ENCODE results near the gene PCBD1.

DNA sequence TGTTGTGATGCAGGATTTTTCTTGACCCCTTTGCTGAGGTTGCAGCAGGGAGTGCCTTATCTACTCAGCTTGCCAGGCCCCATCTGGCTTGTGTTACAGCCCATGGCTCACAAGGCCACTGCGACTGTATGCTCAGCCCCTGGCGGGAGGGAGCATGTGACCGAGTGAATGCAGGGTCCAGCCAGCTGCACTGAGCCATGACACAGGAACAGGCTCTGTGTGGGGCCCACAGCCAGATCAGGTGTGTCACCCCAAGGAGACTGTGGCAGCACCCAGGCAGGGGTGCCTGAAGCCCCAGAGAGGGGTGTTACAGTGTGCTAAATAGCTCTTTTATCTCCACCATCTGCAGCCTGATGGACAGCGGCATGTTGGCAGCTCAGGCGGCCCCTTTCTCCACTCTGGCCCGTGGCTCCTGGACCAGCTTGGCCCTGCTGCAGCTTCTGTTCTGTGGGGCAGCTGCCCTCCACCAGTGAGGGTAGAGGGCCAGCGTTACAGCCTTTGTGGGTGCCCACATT is 2.6 kb upstream of the PCBD1 start:
- TF ChIP-seq, protein P1, sequence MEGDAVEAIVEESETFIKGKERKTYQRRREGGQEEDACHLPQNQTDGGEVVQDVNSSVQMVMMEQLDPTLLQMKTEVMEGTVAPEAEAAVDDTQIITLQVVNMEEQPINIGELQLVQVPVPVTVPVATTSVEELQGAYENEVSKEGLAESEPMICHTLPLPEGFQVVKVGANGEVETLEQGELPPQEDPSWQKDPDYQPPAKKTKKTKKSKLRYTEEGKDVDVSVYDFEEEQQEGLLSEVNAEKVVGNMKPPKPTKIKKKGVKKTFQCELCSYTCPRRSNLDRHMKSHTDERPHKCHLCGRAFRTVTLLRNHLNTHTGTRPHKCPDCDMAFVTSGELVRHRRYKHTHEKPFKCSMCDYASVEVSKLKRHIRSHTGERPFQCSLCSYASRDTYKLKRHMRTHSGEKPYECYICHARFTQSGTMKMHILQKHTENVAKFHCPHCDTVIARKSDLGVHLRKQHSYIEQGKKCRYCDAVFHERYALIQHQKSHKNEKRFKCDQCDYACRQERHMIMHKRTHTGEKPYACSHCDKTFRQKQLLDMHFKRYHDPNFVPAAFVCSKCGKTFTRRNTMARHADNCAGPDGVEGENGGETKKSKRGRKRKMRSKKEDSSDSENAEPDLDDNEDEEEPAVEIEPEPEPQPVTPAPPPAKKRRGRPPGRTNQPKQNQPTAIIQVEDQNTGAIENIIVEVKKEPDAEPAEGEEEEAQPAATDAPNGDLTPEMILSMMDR (IDR thresholded peaks at IDR 0.05): no peak
- TF ChIP-seq EP300 (IDR thresholded peaks at IDR 0.05) (no peak), POLR2A (IDR thresholded peaks at IDR 0.05) (no peak)
